Spleen (tissue), 7 donors: Measurements from ENCODE around the gene TRAF3IP3.

Experiments
- CTCF ChIP-seq, 11 experiments: fragments of 200-600 bp in 7 of 11; fragments of 450-650 bp in 4 of 11; sonication (generic) in 4 of 11; IDR thresholded peaks in 8 of 11; conservative IDR thresholded peaks in 3 of 11; 1 replicate in 7 of 11; 2 replicates in 4 of 11; pipeline versions ENCODE4 v1.4.0 to v1.8.0; 2016 to 2021; ENCODE audit warnings: antibody characterized with exemption in 11 of 11, inconsistent platforms in 4 of 11, mild to moderate bottlenecking in 1 of 11
- POLR2A ChIP-seq, 3 donors: fragments of 450-650 bp; IDR thresholded peaks; one replicate each; pipeline ENCODE4 v1.5.1; 2017; ENCODE audit warnings: antibody characterized with exemption in 3 of 3, mild to moderate bottlenecking in 1 of 3
- POLR2AphosphoS5 ChIP-seq, 3 donors: sonication (generic); formaldehyde crosslinking; IDR thresholded peaks; one replicate each; pipeline ENCODE4 v1.5.1; 2017; ENCODE audit warnings: antibody characterized with exemption in 3 of 3
- donor health status: DM: no; HTN: no; CAD: no; lungs with moderate emphysema.
- donor health status: DM: no; HTN: no; CAD: no.
- donor health status: DM: no; HTN: no; CAD: no.

GRCh38 chr1:209803568-209803967 lies 47.7 kb downstream of the TRAF3IP3 start:
- TF ChIP-seq POLR2AphosphoS5 (IDR thresholded peaks at IDR 0.05) (no peak), CTCF (IDR thresholded peaks at IDR 0.05 in 8 of 11, conservative IDR thresholded peaks at IDR 0.05 in 3 of 11) (no peak), POLR2A (IDR thresholded peaks at IDR 0.05) (no peak)
